CD4-positive, alpha-beta T cell treated with Interleukin-15 for 1 hour (primary cell): ENCODE data around the gene BANP.
"Not testable (repeated sequence)": the region's sequence is repeated elsewhere in the genome, so short reads cannot be mapped to it uniquely, and the experiment has no call there.

Experiments used
- DNase-seq: peaks from one replicate; pipeline ENCODE4 v3.0.0-alpha.2; 2020

The BANP gene

GRCh38 chr16:88089071-88089470 is 137.8 kb downstream of the BANP start:
- DNase-seq, result not testable (repeated sequence)

GRCh38 chr16:88089632-88090376 is 138.6 kb downstream of the BANP start:
- not testable (repeated sequence) for DNase-seq

- not testable (repeated sequence) for DNase-seq
Measured at GRCh38 chr16:88090377-88091175, 139.3 kb downstream of the BANP start.

- not testable (repeated sequence) for DNase-seq
Measured at GRCh38 chr16:88091221-88091971, 140.2 kb downstream of the BANP start.

GRCh38 chr16:88091972-88092302 is 140.7 kb downstream of the BANP start:
- not testable (repeated sequence) for DNase-seq

- not testable (repeated sequence) for DNase-seq
Measured at GRCh38 chr16:88092791-88093555, 141.7 kb downstream of the BANP start.

- not testable (repeated sequence) for DNase-seq
Measured at GRCh38 chr16:88093556-88094252, 142.5 kb downstream of the BANP start.

GRCh38 chr16:88094253-88094575 is 143.0 kb downstream of the BANP start:
- DNase-seq, result not testable (repeated sequence)

GRCh38 chr16:88094900-88095299 is 143.7 kb downstream of the BANP start:
- DNase-seq, result not testable (repeated sequence)

GRCh38 chr16:88096659-88097058 is 145.4 kb downstream of the BANP start:
- DNase-seq, result not testable (repeated sequence)

- DNase-seq, result not testable (repeated sequence)
Measured at GRCh38 chr16:88098731-88099562, 147.7 kb downstream of the BANP start.

- DNase-seq, result no peak
Measured at GRCh38 chr16:88099563-88099890, 148.3 kb downstream of the BANP start.

- not testable (repeated sequence) for DNase-seq
Measured at GRCh38 chr16:88099956-88100355, 148.7 kb downstream of the BANP start.

- DNase-seq, result not testable (repeated sequence)
Measured at GRCh38 chr16:88100801-88101622, 149.8 kb downstream of the BANP start.

- DNase-seq, result not testable (repeated sequence)
Measured at GRCh38 chr16:88101623-88102105, 150.4 kb downstream of the BANP start.

- DNase-seq, result no peak
Measured at GRCh38 chr16:88102597-88102996, 151.4 kb downstream of the BANP start.

GRCh38 chr16:88103011-88103410 is 151.8 kb downstream of the BANP start:
- DNase-seq, result no peak

GRCh38 chr16:88103581-88104188 is 152.5 kb downstream of the BANP start:
- no peak for DNase-seq

- not testable (repeated sequence) for DNase-seq
Measured at GRCh38 chr16:88104363-88104762, 153.1 kb downstream of the BANP start.
